ENCODE measurements around the gene CCDC34. TPM values are rescaled to one million over a fixed set of nuclear protein-coding genes. Genes with fewer than 3 reads are reported as not detected.

CCDC34 gene
- total RNA-seq, 1 experiment from 2014 or later: 18.7 TPM

DNA sequence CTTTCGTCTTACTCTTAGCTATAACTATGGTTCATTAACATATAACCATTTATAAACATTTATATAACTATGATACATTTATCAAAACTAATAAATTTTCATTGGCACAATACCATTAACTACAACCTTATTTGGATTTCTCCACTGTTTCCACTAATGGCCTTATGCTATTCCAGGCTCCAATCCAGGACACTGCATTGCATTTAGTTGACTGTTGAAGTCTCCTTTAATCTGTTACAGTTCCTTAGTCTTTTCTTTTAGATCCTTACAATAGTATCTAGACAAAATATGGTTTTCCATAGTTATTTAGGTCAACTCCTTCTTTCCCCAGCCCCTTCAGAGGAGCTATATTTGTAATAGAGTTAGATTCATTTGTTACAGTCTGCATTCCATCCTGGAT lies 47.2 kb downstream of the CCDC34 start:
- intact Hi-C loops (cut with micrococcal nuclease): no loop called here
- Histone ChIP-seq H3K36me3 (ENCODE audit: control insufficient read depth in 1 of 2, insufficient read depth in 2 of 2, low read length in 2 of 2) (no peaks in the 10 kb centered on the region), H3K9me2 (ENCODE audit: insufficient read depth) (no peaks in the 10 kb centered on the region), H3K9me3 (ENCODE audit: control insufficient read depth in 1 of 2, insufficient read depth in 1 of 2, low read depth in 1 of 2, low read length in 2 of 2) (no peaks in the 10 kb centered on the region), H3K4me1 (ENCODE audit: control insufficient read depth in 1 of 2, insufficient read depth in 2 of 2, low read length in 2 of 2) (peaks cover 15 to 29% of the 10 kb centered on the region in 2 experiments), H4K20me1 (ENCODE audit: insufficient read depth) (no peaks in the 10 kb centered on the region), H3K4me3 (replicated peaks in 1 of 2; ENCODE audit: low read depth in 1 of 2, low read length in 2 of 2) (no peak overlapping the region), H3K79me2 (ENCODE audit: insufficient read depth, low read length) (no peaks in the 10 kb centered on the region), H3K9ac (ENCODE audit: low read length) (no peak overlapping the region), H3K27me3 (ENCODE audit: insufficient read depth, low read length) (no peaks in the 10 kb centered on the region), H2AFZ (ENCODE audit: low read depth, low read length, poor library complexity, severe bottlenecking) (no peak overlapping the region), H3K4me2 (ENCODE audit: low read length) (no peak overlapping the region), H3K27ac (ENCODE audit: low read depth, low read length) (no peak overlapping the region)
- ChIA-PET RAD21 (ENCODE audit: low non-redundant PET in 1 of 2, low total read pairs in 2 of 2, uncharacterized antibody in 2 of 2, unreplicated experiment in 2 of 2) (no interaction called here), CTCF (interaction anchor here (2.3 kb wide), 1 partner anchor 20 kb away, joined by 7 read pairs; no protein-coding TSS in a partner anchor), POLR2A (no interaction called here)
- ATAC-seq: no peak
- no TSS peak for BruUV-seq (replicated peaks)
- no peak for DNase-seq (ENCODE audit: low read depth, low spot score)
- TF ChIP-seq, protein P1, sequence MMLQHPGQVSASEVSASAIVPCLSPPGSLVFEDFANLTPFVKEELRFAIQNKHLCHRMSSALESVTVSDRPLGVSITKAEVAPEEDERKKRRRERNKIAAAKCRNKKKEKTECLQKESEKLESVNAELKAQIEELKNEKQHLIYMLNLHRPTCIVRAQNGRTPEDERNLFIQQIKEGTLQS (IDR thresholded peaks at IDR 0.05): no peak
- TF ChIP-seq POLR2AphosphoS5 (IDR thresholded peaks at IDR 0.05; ENCODE audit: low read depth, low read length) (no peak), SRF (IDR thresholded peaks at IDR 0.05; ENCODE audit: low read depth) (no peak), EZH2 (IDR thresholded peaks at IDR 0.05) (no peak), ZBTB33 (IDR thresholded peaks at IDR 0.05; ENCODE audit: extremely low read depth, insufficient replicate concordance, low read length) (no peak), YY1 (IDR thresholded peaks at IDR 0.05; ENCODE audit: extremely low read depth, insufficient replicate concordance, low read depth, low read length) (no peak), SIN3A (IDR thresholded peaks at IDR 0.05; ENCODE audit: low read depth) (no peak), SP1 (IDR thresholded peaks at IDR 0.05; ENCODE audit: low read depth) (no peak), CBX3 (IDR thresholded peaks at IDR 0.05; ENCODE audit: low read depth) (no peak), ZFX (IDR thresholded peaks at IDR 0.05) (no peak)
- TF ChIP-seq, protein P2, sequence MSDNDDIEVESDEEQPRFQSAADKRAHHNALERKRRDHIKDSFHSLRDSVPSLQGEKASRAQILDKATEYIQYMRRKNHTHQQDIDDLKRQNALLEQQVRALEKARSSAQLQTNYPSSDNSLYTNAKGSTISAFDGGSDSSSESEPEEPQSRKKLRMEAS (IDR thresholded peaks at IDR 0.05): no peak

All from HCT116 (cell line).